Smooth muscle cell of the coronary artery (primary cell): ENCODE data around the gene RTBDN. TPM values are rescaled to one million over a fixed set of nuclear protein-coding genes. Genes with fewer than 3 reads are reported as not detected.

Experiments used
- total RNA-seq: library from RNA; depleted of rRNA; stranded (reverse); fragments of >200 nt; gene quantifications from 2 replicates; pipeline ENCODE4 v1.2.3, GENCODE V29; 2014; ENCODE audit warnings: low replicate concordance

RTBDN gene
- total RNA-seq = not detected in 2 replicates

DNA sequence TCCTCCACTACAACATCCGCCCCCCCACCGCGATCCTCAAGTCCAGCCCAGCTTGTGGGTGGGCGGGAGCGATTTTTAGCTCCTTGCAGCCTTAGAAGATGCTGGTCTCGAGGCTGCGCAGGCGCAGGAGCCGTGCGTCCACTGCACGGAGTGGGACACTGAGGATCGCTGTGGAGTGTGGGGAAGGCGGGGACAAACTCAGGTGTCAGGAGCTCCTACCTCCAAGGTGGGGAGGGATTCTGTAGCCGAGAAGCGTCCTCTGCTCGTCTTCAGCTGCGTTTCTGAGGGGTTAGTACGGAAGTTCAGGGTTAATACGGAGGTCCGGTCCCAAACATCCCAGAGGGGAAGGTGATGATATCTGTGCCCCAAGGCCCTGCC, at the start of gene RTBDN:
Gene RTBDN, minus strand, starts transcription at position 14 of the 378 bp plus-strand sequence. CDS start 4,600 bp downstream, outside the sequence.

GRCh38 chr19:12881172-12881808, 46.9 kb upstream of the RTBDN start, which contains the start of gene DNASE2:
TSS of gene DNASE2 (minus strand) at chr19:12881449. CDS start at chr19:12881375, 74 bp downstream.

DNA sequence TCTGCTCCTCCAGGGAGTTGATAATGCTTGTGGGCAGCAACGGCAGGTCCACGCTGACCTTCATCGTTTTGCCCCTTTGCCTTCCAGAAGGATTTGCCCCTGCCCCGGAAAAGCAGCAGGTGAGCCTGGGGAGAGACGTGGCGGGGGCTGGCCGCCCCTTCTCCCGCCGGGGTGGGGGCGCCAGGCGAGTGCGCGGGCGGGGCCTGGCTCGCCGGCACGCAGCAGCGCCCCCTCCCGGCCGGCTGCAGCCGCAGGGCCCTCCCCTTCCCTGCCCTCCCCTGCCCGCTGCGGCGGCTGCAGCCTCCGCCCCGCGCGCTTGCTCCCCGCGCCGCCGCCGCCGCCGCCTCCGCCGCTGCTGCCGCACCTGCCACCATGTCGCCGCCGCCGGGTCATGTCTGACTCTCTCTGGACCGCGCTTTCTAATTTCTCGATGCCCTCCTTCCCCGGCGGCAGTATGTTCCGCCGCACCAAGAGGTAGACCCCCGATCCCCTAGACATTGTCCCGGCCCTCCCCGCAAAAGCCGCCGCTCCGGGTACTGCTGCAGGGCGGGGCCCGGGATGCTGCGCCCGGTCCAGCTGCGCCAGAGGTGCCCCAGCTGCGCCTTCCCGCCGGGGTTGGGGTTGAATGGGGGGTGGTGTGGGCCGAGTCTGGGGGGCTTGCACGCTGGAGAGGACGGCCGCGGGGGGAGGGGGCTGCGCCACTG, 4.0 kb upstream of the RTBDN start, which contains the start of gene MAST1:
Gene MAST1, plus strand, starts transcription at position 334 of the 704 bp plus-strand sequence. Its CDS starts 58 bp downstream, at position 392.

DNA sequence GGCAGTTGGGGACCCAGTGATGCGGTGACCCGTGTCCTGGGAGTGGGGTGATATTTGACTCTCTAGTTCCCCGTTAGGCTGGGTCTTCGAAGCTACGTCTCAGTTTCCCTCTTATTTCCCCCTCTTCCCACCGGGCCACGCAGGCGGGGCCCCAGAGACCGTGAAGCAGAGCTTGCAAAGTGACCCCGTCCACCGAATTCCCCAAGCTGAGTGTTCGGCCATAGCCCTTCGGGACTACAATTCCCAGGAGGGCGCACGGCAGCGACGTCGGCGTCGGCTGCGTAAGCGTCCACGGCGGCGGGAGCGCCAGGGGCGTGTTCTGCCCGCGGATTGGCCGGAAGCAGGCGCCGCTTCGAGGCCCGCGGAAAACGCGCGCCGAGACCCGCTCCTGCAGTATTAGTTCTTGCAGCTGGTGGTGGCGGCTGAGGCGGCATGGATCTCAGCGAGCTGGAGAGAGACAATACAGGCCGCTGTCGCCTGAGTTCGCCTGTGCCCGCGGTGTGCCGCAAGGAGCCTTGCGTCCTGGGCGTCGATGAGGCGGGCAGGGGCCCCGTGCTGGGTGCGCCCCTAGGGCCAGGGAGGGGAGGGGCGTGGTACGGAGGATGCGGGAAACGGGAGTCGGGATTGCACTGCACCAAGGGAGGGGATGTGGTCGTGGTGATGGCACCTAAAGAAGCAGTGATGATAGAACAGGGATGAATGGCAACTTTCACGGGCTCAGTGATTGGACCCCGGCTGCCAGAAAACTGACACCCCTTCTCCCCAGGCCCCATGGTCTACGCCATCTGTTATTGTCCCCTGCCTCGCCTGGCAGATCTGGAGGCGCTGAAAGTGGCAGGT, 27.9 kb downstream of the RTBDN start, which contains the start of gene RNASEH2A:
Gene RNASEH2A, plus strand, starts transcription at position 343 of the 840 bp plus-strand sequence. Its CDS starts 90 bp downstream, at position 433.

DNA sequence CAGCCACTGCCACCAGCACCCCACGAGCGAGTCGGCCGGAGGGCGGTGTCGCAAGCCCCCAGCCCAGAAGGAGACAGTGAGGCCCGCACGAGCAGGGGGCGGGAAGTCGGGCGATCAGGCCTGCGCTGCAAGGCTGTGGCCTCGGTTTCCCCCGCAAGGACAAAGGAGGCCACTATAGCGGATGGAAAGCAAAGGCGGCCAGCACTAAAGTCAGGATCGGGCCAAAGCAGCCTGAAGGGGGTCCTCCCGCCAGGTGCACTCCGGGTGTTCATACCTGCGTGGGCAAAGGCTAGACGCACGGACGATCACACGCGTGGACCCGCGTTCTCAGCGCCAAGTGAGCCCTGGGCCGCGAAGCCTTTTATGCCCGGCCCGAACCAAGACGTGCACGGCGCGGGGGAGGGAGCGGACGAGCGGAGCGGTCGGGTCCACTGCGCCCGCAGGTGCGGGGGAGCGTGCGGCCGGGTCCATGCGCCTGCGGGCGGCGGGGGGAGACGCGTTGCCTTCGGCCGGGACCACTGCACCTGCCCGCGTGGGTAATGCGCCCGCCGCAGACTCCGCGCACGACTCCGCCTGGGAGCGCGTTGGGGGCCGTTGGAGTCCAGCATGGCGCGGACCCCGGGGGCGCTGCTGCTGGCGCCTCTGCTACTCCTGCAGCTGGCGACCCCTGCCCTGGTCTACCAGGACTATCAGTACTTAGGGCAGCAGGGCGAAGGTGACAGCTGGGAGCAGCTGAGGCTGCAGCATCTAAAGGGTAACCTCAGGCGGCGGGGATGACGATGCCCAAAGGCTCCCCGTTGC, 32.7 kb downstream of the RTBDN start, which contains the start of the genes PRDX2 and THSD8:
Gene PRDX2, minus strand, starts transcription at position 335 of the 801 bp plus-strand sequence. CDS start 539 bp downstream, outside the sequence.
Gene THSD8, plus strand, starts transcription at position 604 of the 801 bp plus-strand sequence. Its CDS starts 3 bp downstream, at position 607.

GRCh38 chr19:12791345-12792050, 42.9 kb downstream of the RTBDN start, which contains the start of gene JUNB:
TSS of gene JUNB (plus strand) at chr19:12791486. CDS start at chr19:12791772, 286 bp downstream.

Other genes with a start within 250 kb of the RTBDN start
- gene ZNF490, start 223.8 kb downstream of the RTBDN start, total RNA-seq = 6.4 and 6.8 TPM in 2 replicates
- 6.1 and 8.9 TPM in 2 replicates for gene ZNF791, start 223.7 kb downstream of the RTBDN start, total RNA-seq
- 29.1 and 32.4 TPM in 2 replicates for gene MAN2B1, start 167.8 kb downstream of the RTBDN start, total RNA-seq
- 11.0 and 13.0 TPM in 2 replicates for gene WDR83, start 167.8 kb downstream of the RTBDN start, total RNA-seq
- 57.6 and 65.5 TPM in 2 replicates for gene DHPS, start 152.7 kb downstream of the RTBDN start, total RNA-seq
- gene GNG14, start 146.6 kb downstream of the RTBDN start, total RNA-seq = not detected in 2 replicates
- 2.8 and 8.0 TPM in 2 replicates for gene FBXW9, start 137.9 kb downstream of the RTBDN start, total RNA-seq
- gene TNPO2, start 110.6 kb downstream of the RTBDN start, total RNA-seq = 26.8 and 65.9 TPM in 2 replicates
- gene TRIR, start 99.9 kb downstream of the RTBDN start, total RNA-seq = 133 and 152 TPM in 2 replicates
- 107 and 190 TPM in 2 replicates for gene GET3, start 97.1 kb downstream of the RTBDN start, total RNA-seq
- not detected in 2 replicates for gene BEST2, start 82.8 kb downstream of the RTBDN start, total RNA-seq
- gene HOOK2, start 59.0 kb downstream of the RTBDN start, total RNA-seq = 15.7 and 18.7 TPM in 2 replicates
- 33.2 and 138 TPM in 2 replicates for gene JUNB, start 43.1 kb downstream of the RTBDN start, total RNA-seq
- 169 and 248 TPM in 2 replicates for gene PRDX2, start 32.8 kb downstream of the RTBDN start, total RNA-seq
- gene THSD8, start 32.5 kb downstream of the RTBDN start, total RNA-seq = 0.30 TPM in 1 of 2 replicates, not detected in the other
- 9.7 and 15.9 TPM in 2 replicates for gene RNASEH2A, start 28.0 kb downstream of the RTBDN start, total RNA-seq
- 0.35 TPM in 1 of 2 replicates, not detected in the other for gene MAST1, start 3.9 kb upstream of the RTBDN start, total RNA-seq
- 25.7 and 31.3 TPM in 2 replicates for gene DNASE2, start 46.9 kb upstream of the RTBDN start, total RNA-seq
- 0.12 TPM in 1 of 2 replicates, not detected in the other for gene KLF1, start 52.6 kb upstream of the RTBDN start, total RNA-seq
- 13.3 and 19.8 TPM in 2 replicates for gene GCDH, start 56.6 kb upstream of the RTBDN start, total RNA-seq
- gene SYCE2, start 84.7 kb upstream of the RTBDN start, total RNA-seq = 0.08 TPM in 1 of 2 replicates, not detected in the other
- gene FARSA, start 99.1 kb upstream of the RTBDN start, total RNA-seq = 38.4 and 44.9 TPM in 2 replicates
- gene CALR, start 104.0 kb upstream of the RTBDN start, total RNA-seq = 1,958 and 2,935 TPM in 2 replicates
- gene RAD23A, start 111.3 kb upstream of the RTBDN start, total RNA-seq = 53.6 and 59.7 TPM in 2 replicates
- 21.4 and 38.0 TPM in 2 replicates for gene GADD45GIP1, start 122.6 kb upstream of the RTBDN start, total RNA-seq
- 0.08 TPM in 1 of 2 replicates, not detected in the other for gene DAND5, start 135.0 kb upstream of the RTBDN start, total RNA-seq
- gene NFIX, start 160.9 kb upstream of the RTBDN start, total RNA-seq = 42.4 and 45.6 TPM in 2 replicates